ENCODE results near the gene SLC45A2. TPM values are rescaled to one million over a fixed set of nuclear protein-coding genes. Genes with fewer than 3 reads are reported as not detected.

The SLC45A2 gene
- total and polyA plus RNA-seq, 9 of the 15 experiments (the other 6 are each of a cell fraction or from before 2014, with no cell fraction given), result 0.03 to 0.29 (median 0.14) TPM; not detected in 4

- Histone ChIP-seq H3K9me1 (ENCODE audit: control insufficient read depth, insufficient read depth, low read length) (no peaks in the 10 kb centered on the region), H3K36me3 (ENCODE audit: control insufficient read depth, insufficient read depth, low read length) (no peaks in the 10 kb centered on the region), H3K79me2 (ENCODE audit: control insufficient read depth, insufficient read depth, low read length) (no peaks in the 10 kb centered on the region), H3K4me2 (ENCODE audit: insufficient read depth, low read length) (no peak overlapping the region), H3K27ac (ENCODE audit: extremely low read depth, low read depth, low read length) (no peak overlapping the region), H4K20me1 (replicated peaks; ENCODE audit: control insufficient read depth, insufficient read depth, low read length) (no peaks in the 10 kb centered on the region), H3K4me3 (no peak overlapping the region), H3K27me3 (ENCODE audit: control insufficient read depth in 2 of 2, insufficient read depth in 2 of 2, low read length in 2 of 2) (no peaks in the 10 kb centered on the region), H3K4me1 (replicated peaks in 1 of 2; ENCODE audit: control insufficient read depth in 2 of 2, insufficient read depth in 2 of 2, low read length in 2 of 2) (no peaks in the 10 kb centered on the region), H3K9me3 (replicated peaks; ENCODE audit: control insufficient read depth, insufficient read depth, low read depth, low read length) (no peaks in the 10 kb centered on the region), H3K9ac (ENCODE audit: insufficient read depth in 1 of 2, low read depth in 2 of 2, low read length in 2 of 2) (no peak overlapping the region), H2AFZ (ENCODE audit: low read depth, low read length) (no peak overlapping the region)
- FAIRE-seq (no peak), ATAC-seq (no peak; the same call in 2 of the 3 replicates), DNase-seq (ENCODE audit: extremely low read depth in 1 of 4, low spot score in 3 of 4) (no peak)
- 19% methylated on average over 9 of the region's 9 CpGs for WGBS (ENCODE audit: insufficient coverage, low coverage, missing lambda C conversion rate)
- ChIA-PET POLR2A (interaction anchor here (1.0 kb wide), 1 partner anchor 14 kb away, joined by 3 read pairs; no protein-coding TSS in a partner anchor), CTCF (ENCODE audit: low intra/inter-chr PET ratio) (no interaction called here)
- in situ Hi-C loops (cut with MboI) (no loop called here), intact Hi-C loops (cut with micrococcal nuclease) (no loop called here)
- no TSS peak for BruUV-seq (replicated peaks)
- no peak for TF ChIP-seq ZNF436 (CRISPR knock-in tag; IDR thresholded peaks at IDR 0.05)
- TF ChIP-seq ZNF384 (IDR thresholded peaks at IDR 0.05; ENCODE audit: low read depth, low read length), result 0 out of 2 replicates have a peak, but pooled peaks have one; percentile 8
Observed at GRCh38 chr5:34026089-34026761, 41.7 kb upstream of the SLC45A2 start.

GRCh38 chr5:34022121-34022705 lies 37.7 kb upstream of the SLC45A2 start:
- H3K9ac ChIP-seq (ENCODE audit: insufficient read depth in 1 of 2, low read depth in 2 of 2, low read length in 2 of 2), result no peak overlapping the region
- POLR2A ChIA-PET, result no interaction called here
- H3K4me1 ChIP-seq (replicated peaks in 1 of 2; ENCODE audit: control insufficient read depth in 2 of 2, insufficient read depth in 2 of 2, low read length in 2 of 2), result no peaks in the 10 kb centered on the region
- H3K79me2 ChIP-seq (ENCODE audit: control insufficient read depth, insufficient read depth, low read length), result no peaks in the 10 kb centered on the region
- H3K36me3 ChIP-seq (ENCODE audit: control insufficient read depth, insufficient read depth, low read length), result no peaks in the 10 kb centered on the region
- no peaks in the 10 kb centered on the region for H4K20me1 ChIP-seq (replicated peaks; ENCODE audit: control insufficient read depth, insufficient read depth, low read length)
- WGBS (ENCODE audit: insufficient coverage, low coverage, missing lambda C conversion rate), result 3% methylated on average over 2 of the region's 2 CpGs
- intact Hi-C loops (cut with micrococcal nuclease), result no loop called here
- CTCF ChIA-PET (ENCODE audit: low intra/inter-chr PET ratio), result no interaction called here
- peak; percentile 65 for FAIRE-seq
- no peak overlapping the region for H2AFZ ChIP-seq (ENCODE audit: low read depth, low read length)
- H3K27me3 ChIP-seq (ENCODE audit: control insufficient read depth in 2 of 2, insufficient read depth in 2 of 2, low read length in 2 of 2), result no peaks in the 10 kb centered on the region
- peak; percentile 26; the same call in 1 of the 3 replicates for ATAC-seq
- H3K4me2 ChIP-seq (ENCODE audit: insufficient read depth, low read length), result no peak overlapping the region
- H3K4me3 ChIP-seq, result no peak overlapping the region
- H3K9me1 ChIP-seq (ENCODE audit: control insufficient read depth, insufficient read depth, low read length), result no peaks in the 10 kb centered on the region
- no peak overlapping the region for H3K27ac ChIP-seq (ENCODE audit: extremely low read depth, low read depth, low read length)
- no peak for DNase-seq (ENCODE audit: extremely low read depth in 1 of 4, low spot score in 3 of 4)
- BruUV-seq (replicated peaks), result no TSS peak
- H3K9me3 ChIP-seq (replicated peaks; ENCODE audit: control insufficient read depth, insufficient read depth, low read depth, low read length), result no peaks in the 10 kb centered on the region
- TF ChIP-seq FOSL1 (tag; conservative IDR thresholded peaks at IDR 0.05) (peak; percentile 44; the same call in 1 of the 2 replicates), ZNF280B (CRISPR knock-in tag; IDR thresholded peaks at IDR 0.05) (no peak)
- in situ Hi-C loops (cut with MboI), result no loop called here

Data from K562 (cell line).